Measurements from ENCODE around the gene TLL2.
A peak's percentile ranks its signal among the peaks of the same experiment; 100 is the strongest.

DNA sequence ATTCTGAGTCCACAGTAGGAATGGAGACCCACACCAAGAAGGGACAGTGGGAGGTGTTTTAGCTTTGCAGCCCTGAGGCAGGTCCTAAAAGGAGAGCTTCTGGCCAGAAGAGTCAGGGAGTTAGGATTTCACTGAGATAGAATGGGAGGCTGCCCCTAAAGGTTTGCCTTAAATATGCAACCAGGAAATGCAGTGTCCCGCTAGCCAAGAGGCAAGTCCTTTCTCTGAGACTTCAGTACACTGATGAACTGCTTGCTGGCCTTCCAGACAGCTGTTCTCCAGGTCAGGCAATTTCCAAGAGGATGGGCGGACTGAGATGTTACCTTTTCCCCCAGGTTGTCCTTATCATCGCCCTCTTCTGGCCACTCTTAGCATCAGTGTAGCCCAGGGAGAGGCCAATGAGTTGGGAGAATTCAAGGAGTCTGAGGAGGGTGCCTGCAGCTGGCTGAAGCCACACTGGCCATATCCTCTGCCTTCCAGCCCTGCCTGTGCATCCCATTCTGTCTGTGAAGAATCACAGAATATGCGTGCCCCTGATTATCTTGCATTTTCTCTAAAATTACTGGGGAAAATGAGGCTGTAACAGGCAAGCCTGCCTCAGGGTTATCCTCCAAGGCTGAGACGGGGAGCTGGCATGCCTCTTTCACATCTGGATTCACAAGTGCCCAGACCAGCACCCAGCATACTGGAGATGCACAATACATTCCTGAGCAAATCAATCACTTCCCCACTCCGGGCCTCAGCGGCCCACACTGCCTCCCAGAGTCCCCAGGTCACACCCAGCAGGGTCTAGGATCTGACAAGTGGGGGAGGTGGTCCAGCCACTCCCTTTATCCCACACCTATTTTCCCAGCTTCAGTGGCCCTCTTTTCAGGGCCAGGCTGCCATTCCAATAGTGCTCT is 2.4 kb downstream of the TLL2 start:
- no peak for TF ChIP-seq POLR2A (IDR thresholded peaks at IDR 0.05)
- TF ChIP-seq, protein P1, sequence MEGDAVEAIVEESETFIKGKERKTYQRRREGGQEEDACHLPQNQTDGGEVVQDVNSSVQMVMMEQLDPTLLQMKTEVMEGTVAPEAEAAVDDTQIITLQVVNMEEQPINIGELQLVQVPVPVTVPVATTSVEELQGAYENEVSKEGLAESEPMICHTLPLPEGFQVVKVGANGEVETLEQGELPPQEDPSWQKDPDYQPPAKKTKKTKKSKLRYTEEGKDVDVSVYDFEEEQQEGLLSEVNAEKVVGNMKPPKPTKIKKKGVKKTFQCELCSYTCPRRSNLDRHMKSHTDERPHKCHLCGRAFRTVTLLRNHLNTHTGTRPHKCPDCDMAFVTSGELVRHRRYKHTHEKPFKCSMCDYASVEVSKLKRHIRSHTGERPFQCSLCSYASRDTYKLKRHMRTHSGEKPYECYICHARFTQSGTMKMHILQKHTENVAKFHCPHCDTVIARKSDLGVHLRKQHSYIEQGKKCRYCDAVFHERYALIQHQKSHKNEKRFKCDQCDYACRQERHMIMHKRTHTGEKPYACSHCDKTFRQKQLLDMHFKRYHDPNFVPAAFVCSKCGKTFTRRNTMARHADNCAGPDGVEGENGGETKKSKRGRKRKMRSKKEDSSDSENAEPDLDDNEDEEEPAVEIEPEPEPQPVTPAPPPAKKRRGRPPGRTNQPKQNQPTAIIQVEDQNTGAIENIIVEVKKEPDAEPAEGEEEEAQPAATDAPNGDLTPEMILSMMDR (IDR thresholded peaks at IDR 0.05 in 8 of 11, conservative IDR thresholded peaks at IDR 0.05 in 3 of 11): peak in 10 of 11 experiments; percentile 11 to 64 (median 51)

Measured in spleen (tissue), 7 donors.